WI38 (cell line): ENCODE results near the gene PDZK1.

Experiments used
- H3K4me3 ChIP-seq: 2 replicates; pipeline ENCODE4 v1.5.1; 2011; ENCODE audit warnings: low read depth, mild to moderate bottlenecking, control low read depth, low read length
- CTCF ChIP-seq: IDR thresholded peaks from 2 replicates; pipeline ENCODE4 v1.5.1; 2012; ENCODE audit warnings: low read depth, mild to moderate bottlenecking, control low read depth, low read length

Gene PDZK1

GRCh38 chr1:145717833-145718232 is 10.7 kb upstream of the PDZK1 start:
- H3K4me3 ChIP-seq, result no peak overlapping the region
- no peak for TF ChIP-seq CTCF

- H3K4me3 ChIP-seq, result no peak overlapping the region
- TF ChIP-seq CTCF, result no peak
Observed at GRCh38 chr1:145716641-145717345, 9.6 kb upstream of the PDZK1 start.

- TF ChIP-seq CTCF, result no peak
- H3K4me3 ChIP-seq, result no peak overlapping the region
Observed at GRCh38 chr1:145714524-145715111, 7.5 kb upstream of the PDZK1 start.

GRCh38 chr1:145711213-145711651 is 4.1 kb upstream of the PDZK1 start:
- no peak for TF ChIP-seq CTCF
- no peak overlapping the region for H3K4me3 ChIP-seq

- TF ChIP-seq CTCF, result no peak
- H3K4me3 ChIP-seq, result no peak overlapping the region
Observed at GRCh38 chr1:145710291-145711027, 3.3 kb upstream of the PDZK1 start.

- H3K4me3 ChIP-seq, result no peak overlapping the region
- TF ChIP-seq CTCF, result no peak
Observed at GRCh38 chr1:145708063-145708462, 895 bp upstream of the PDZK1 start.

GRCh38 chr1:145706086-145706664 is 993 bp downstream of the PDZK1 start:
- no peak overlapping the region for H3K4me3 ChIP-seq
- no peak for TF ChIP-seq CTCF
